PC-3 (cell line): Measurements from ENCODE around the gene DIAPH1. TPM values are rescaled to one million over a fixed set of nuclear protein-coding genes. Genes with fewer than 3 reads are reported as not detected.

Experiments used
- ATAC-seq: fragments of 200-7000 bp; cut with Tn5 transposase; 2 replicates; pipeline ENCODE4 v1.9.1; 2020; ENCODE audit warnings: mild to moderate bottlenecking, moderate library complexity
- BruUV-seq: library from RNA; stranded (reverse); fragments of 400-500 nt; replicated peaks from 2 replicates; lab custom pipeline; 2021; lab: Mats Ljungman, UMichigan
- CTCF ChIA-PET: fragments of 300-600 bp; sonication (Branson Sonifier 250); formaldehyde crosslinking; loops from one replicate; lab custom pipeline; 2022; ENCODE audit warnings: antibody characterized with exemption; lab: Charles Lee
- POLR2A ChIA-PET: fragments of 300-600 bp; sonication (Branson Sonifier 250); formaldehyde crosslinking; loops from one replicate; lab custom pipeline; 2022; ENCODE audit warnings: antibody characterized with exemption; ENCODE audit not compliant: unreplicated experiment; lab: Charles Lee
- DNase-seq: peaks from one replicate; pipeline ENCODE4 v3.0.0-alpha.2; 2015
- H2AFZ ChIP-seq: fragments of 300-600 bp; sonication (generic); 2 replicates; pipeline ENCODE4 v1.6.0; 2016; ENCODE audit warnings: antibody characterized with exemption, low read length
- H3F3A ChIP-seq: fragments of 300-600 bp; sonication (generic); one replicate; pipeline ENCODE4 v1.6.0; 2017; ENCODE audit warnings: antibody characterized with exemption, low read length, control low read depth, mild to moderate bottlenecking; ENCODE audit not compliant: unreplicated experiment
- H3K27ac ChIP-seq: fragments of 300-600 bp; sonication (generic); 2 replicates; pipeline ENCODE4 v1.5.1; 2016; ENCODE audit warnings: mild to moderate bottlenecking, low read length
- H3K27me3 ChIP-seq: fragments of 300-600 bp; sonication (generic); 2 replicates; pipeline ENCODE4 v1.6.1; 2016; ENCODE audit warnings: low read length, mixed read lengths
- H3K36me3 ChIP-seq: fragments of 300-600 bp; sonication (generic); 2 replicates; pipeline ENCODE4 v1.6.1; 2016; ENCODE audit warnings: low read depth, mixed run types, low read length, mixed read lengths
- H3K4me1 ChIP-seq: fragments of 300-600 bp; sonication (generic); 2 replicates; pipeline ENCODE4 v1.5.1; 2016; ENCODE audit warnings: low read length; ENCODE audit not compliant: insufficient read depth
- H3K4me2 ChIP-seq: fragments of 300-600 bp; sonication (generic); 2 replicates; pipeline ENCODE4 v1.6.0; 2016; ENCODE audit warnings: low read length
- H3K4me3 ChIP-seq: fragments of 300-600 bp; sonication (generic); 2 replicates; pipeline ENCODE4 v1.5.1; 2016; ENCODE audit warnings: mild to moderate bottlenecking, low read length, mixed read lengths
- H3K79me2 ChIP-seq: fragments of 300-600 bp; sonication (generic); 2 replicates; pipeline ENCODE4 v1.6.1; 2017; ENCODE audit warnings: low read length, mixed read lengths
- H3K9ac ChIP-seq: fragments of 300-600 bp; sonication (generic); 2 replicates; pipeline ENCODE4 v1.6.0; 2016; ENCODE audit warnings: mild to moderate bottlenecking, low read length
- H3K9me2 ChIP-seq: fragments of 300-600 bp; sonication (generic); replicated peaks from 2 replicates; pipeline ENCODE4 v1.6.1; 2016; ENCODE audit warnings: mixed run types, low read length, mixed read lengths
- H3K9me3 ChIP-seq: fragments of 300-600 bp; sonication (generic); 2 replicates; pipeline ENCODE4 v1.6.1; 2016; ENCODE audit warnings: low read length, mixed read lengths
- H4K20me1 ChIP-seq: fragments of 300-600 bp; sonication (generic); 2 replicates; pipeline ENCODE4 v1.6.1; 2016; ENCODE audit warnings: low read length, mixed read lengths
- CTCF ChIP-seq: fragments of 300-600 bp; sonication (generic); conservative IDR thresholded peaks from 2 replicates; pipeline ENCODE4 v1.5.1; 2017; ENCODE audit warnings: antibody characterized with exemption, low read depth, mild to moderate bottlenecking, low read length
- EZH2 ChIP-seq: fragments of 300-600 bp; sonication (generic); IDR thresholded peaks from one replicate; pipeline ENCODE4 v1.6.1; 2017; ENCODE audit warnings: antibody characterized with exemption, mild to moderate bottlenecking, low read length; ENCODE audit not compliant: unreplicated experiment
- EZH2phosphoT487 ChIP-seq: fragments of 300-600 bp; sonication (generic); IDR thresholded peaks from 2 replicates; pipeline ENCODE4 v1.6.1; 2018; ENCODE audit warnings: mild to moderate bottlenecking, antibody characterized with exemption, low read length, borderline replicate concordance
- intact Hi-C: fragments of 100-400 bp; cut with micrococcal nuclease; formaldehyde crosslinking; loops from 2 replicates; pipeline ENCODE4 v1.9.0; 2023
- total RNA-seq: library from RNA; depleted of rRNA; stranded (reverse); fragments of >200 nt; gene quantifications from 2 replicates; pipeline ENCODE4 v1.2.3, GENCODE V29; 2014

DIAPH1 gene
- total RNA-seq, 1 experiment from 2014 or later, result 51.9 TPM

GRCh38 chr5:141489841-141490240 lies 129.0 kb downstream of the DIAPH1 start:
- no peaks in the 10 kb centered on the region for H3K36me3 ChIP-seq
- no peak overlapping the region for H3K4me3 ChIP-seq
- H3K4me2 ChIP-seq, result peak overlapping the region; percentile 78; the same call in 1 of the 2 replicates
- H3K79me2 ChIP-seq, result no peaks in the 10 kb centered on the region
- ChIA-PET POLR2A (no interaction called here), CTCF (no interaction called here)
- H4K20me1 ChIP-seq, result no peaks in the 10 kb centered on the region
- peaks cover 15% of the 10 kb centered on the region; the same call in 1 of the 2 replicates for H3K4me1 ChIP-seq
- H3K9me3 ChIP-seq, result no peaks in the 10 kb centered on the region
- intact Hi-C loops, result loop anchor here (2.0 kb wide), 1 partner anchor 31 kb away; no protein-coding TSS in a partner anchor
- TF ChIP-seq CTCF (no peak), EZH2phosphoT487 (no peak), EZH2 (no peak)
- no peak overlapping the region for H3K9ac ChIP-seq
- H3K27ac ChIP-seq, result no peak overlapping the region
- DNase-seq, result no peak
- no TSS peak for BruUV-seq
- no peak overlapping the region for H2AFZ ChIP-seq
- no peaks in the 10 kb centered on the region for H3F3A ChIP-seq
- H3K27me3 ChIP-seq, result no peaks in the 10 kb centered on the region
- no peak for ATAC-seq
- no peaks in the 10 kb centered on the region for H3K9me2 ChIP-seq

GRCh38 chr5:141488591-141489561 lies 129.9 kb downstream of the DIAPH1 start, which contains the start of gene PCDHGC5:
TSS of gene PCDHGC5 (plus strand) at chr5:141489081. CDS start at chr5:141489241, 160 bp downstream.
- no peaks in the 10 kb centered on the region for H4K20me1 ChIP-seq

More at GRCh38 chr5:141488591-141489561, 129.9 kb downstream of the DIAPH1 start, which contains the start of gene PCDHGC5:
- H3F3A ChIP-seq, result no peaks in the 10 kb centered on the region
- H3K9me3 ChIP-seq, result no peaks in the 10 kb centered on the region
- BruUV-seq, result no TSS peak
- H3K4me2 ChIP-seq, result peak within 1 kb of the TSS; percentile 78
- CTCF ChIA-PET, result no interaction called here
- no peak within 1 kb of the TSS for H3K9ac ChIP-seq
- no peak within 1 kb of the TSS for H2AFZ ChIP-seq
- peak within 1 kb of the TSS; percentile 42; the same call in 1 of the 2 replicates for H3K4me3 ChIP-seq
- H3K4me1 ChIP-seq, result peaks cover 15% of the 10 kb centered on the region; the same call in 1 of the 2 replicates
- no peaks in the 10 kb centered on the region for H3K9me2 ChIP-seq
- POLR2A ChIA-PET, result no interaction called here
- H3K79me2 ChIP-seq, result no peaks in the 10 kb centered on the region
- TF ChIP-seq CTCF, result no peak
- TF ChIP-seq EZH2phosphoT487, result no peak
- no peak for TF ChIP-seq EZH2
- DNase-seq (peak; percentile 71), ATAC-seq (peak; percentile 84)
- H3K27me3 ChIP-seq, result no peaks in the 10 kb centered on the region
- no peaks in the 10 kb centered on the region for H3K36me3 ChIP-seq
- intact Hi-C loops, result loop anchor here (2.0 kb wide), 1 partner anchor 32 kb away; no protein-coding TSS in a partner anchor
- peak within 1 kb of the TSS; percentile 66 for H3K27ac ChIP-seq
